HepG2 (cell line): ENCODE results near the gene TBC1D24. TPM values are rescaled to one million over a fixed set of nuclear protein-coding genes. Genes with fewer than 3 reads are reported as not detected.

Experiments used
- ATAC-seq: fragments of 200-7000 bp; cut with Tn5 transposase; 3 replicates; pipeline ENCODE4 v1.9.1; 2020; ENCODE audit warnings: mild to moderate bottlenecking, moderate library complexity
- BruUV-seq: library from RNA; stranded (reverse); fragments of 400-500 nt; replicated peaks from 2 replicates; lab custom pipeline; 2021; lab: Mats Ljungman, UMichigan
- CTCF ChIA-PET: fragments of 300-600 bp; formaldehyde crosslinking; extraction: SDS; loops from one replicate; lab custom pipeline; 2021; ENCODE audit warnings: low total read pairs, inconsistent platforms, low intra/inter-chr PET ratio; lab: Yijun Ruan, JAX
- POLR2A ChIA-PET: fragments of 350-600 bp; sonication (Branson Sonifier 250); formaldehyde crosslinking; loops from one replicate; lab custom pipeline; 2020; ENCODE audit warnings: antibody characterized with exemption, inconsistent platforms; lab: Yijun Ruan, JAX
- DNase-seq: peaks from one replicate; pipeline ENCODE4 v3.0.0-alpha.2; 2015; ENCODE audit warnings: low spot score
- FAIRE-seq: peaks from 3 replicates; lab custom pipeline; 2011; peaks lifted over from hg19 to GRCh38; lab: Jason Lieb, UNC
- H2AFZ ChIP-seq: one replicate; pipeline ENCODE4 v1.6.1; 2011; ENCODE audit warnings: low read length, inconsistent platforms
- H3K27ac ChIP-seq: fragments of 300-600 bp; 3 replicates; pipeline ENCODE4 v1.8.0; 2011; ENCODE audit warnings: mixed run types, mild to moderate bottlenecking, mixed read lengths, low read length, inconsistent platforms; ENCODE audit not compliant: insufficient read depth; ENCODE audit errors: extremely low read length
- H3K27me3 ChIP-seq, 2 experiments: fragments of 200-600 bp in 1 of 2; 2 replicates in 1 of 2; 3 replicates in 1 of 2; pipeline versions ENCODE4 v1.6.0 to v1.8.0; 2011; ENCODE audit warnings: low read length in 2 of 2, mild to moderate bottlenecking in 2 of 2, moderate library complexity in 2 of 2, inconsistent platforms in 1 of 2; ENCODE audit not compliant: insufficient read depth in 2 of 2, control insufficient read depth in 1 of 2
- H3K36me3 ChIP-seq, 2 experiments: fragments of 200-600 bp in 1 of 2; replicated peaks in 1 of 2; 2 replicates in 1 of 2; 3 replicates in 1 of 2; pipeline versions ENCODE4 v1.5.1 to v1.8.0; 2011; ENCODE audit warnings: low read length in 2 of 2, inconsistent platforms in 1 of 2; ENCODE audit not compliant: insufficient read depth in 2 of 2, control insufficient read depth in 1 of 2
- H3K4me1 ChIP-seq: 2 replicates; pipeline ENCODE4 v1.5.1; 2012; ENCODE audit warnings: low read length, inconsistent platforms; ENCODE audit not compliant: insufficient read depth
- H3K4me2 ChIP-seq: 2 replicates; pipeline ENCODE4 v1.6.0; 2011; ENCODE audit warnings: low read depth, low read length, inconsistent platforms
- H3K4me3 ChIP-seq, 3 experiments: fragments of 200-600 bp in 1 of 3; sonication (generic), shearing (Covaris generic) in 1 of 3; replicated peaks in 1 of 3; 2 replicates each; pipeline ENCODE4 v1.5.1; 2011 to 2016; ENCODE audit warnings: low read length in 3 of 3, inconsistent platforms in 2 of 3, low read depth in 2 of 3, mild to moderate bottlenecking in 2 of 3, control low read depth in 1 of 3, mixed read lengths in 1 of 3; ENCODE audit not compliant: insufficient read depth in 1 of 3
- H3K79me2 ChIP-seq: one replicate; pipeline ENCODE4 v1.6.1; 2011; ENCODE audit warnings: low read length, inconsistent platforms; ENCODE audit not compliant: insufficient read depth
- H3K9ac ChIP-seq: 2 replicates; pipeline ENCODE4 v1.6.0; 2011; ENCODE audit warnings: mild to moderate bottlenecking, low read depth, low read length, inconsistent platforms; ENCODE audit not compliant: insufficient read depth
- H3K9me3 ChIP-seq: 2 replicates; pipeline ENCODE4 v1.5.1; 2012; ENCODE audit warnings: mild to moderate bottlenecking, low read length
- H4K20me1 ChIP-seq: 2 replicates; pipeline ENCODE4 v1.6.0; 2011; ENCODE audit warnings: inconsistent platforms, mild to moderate bottlenecking, low read length, moderate library complexity; ENCODE audit not compliant: insufficient read depth
- AGO1 ChIP-seq: fragments of 200-400 bp; formaldehyde crosslinking; IDR thresholded peaks from 2 replicates; pipeline ENCODE4 v1.6.1; 2017; ENCODE audit warnings: mild to moderate bottlenecking, low read depth, low read length, moderate library complexity; ENCODE audit not compliant: poor library complexity, severe bottlenecking
- FOXP4 ChIP-seq: sonication (generic); formaldehyde crosslinking; IDR thresholded peaks from 2 replicates; pipeline ENCODE4 v1.4.0; 2020; ENCODE audit warnings: missing genetic modification reagents
- JARID2 ChIP-seq: sonication (generic); formaldehyde crosslinking; IDR thresholded peaks from 2 replicates; pipeline ENCODE4 v1.8.1; 2023; ENCODE audit warnings: missing genetic modification reagents, inconsistent platforms; ENCODE audit not compliant: insufficient replicate concordance
- JDP2 ChIP-seq: sonication (generic); formaldehyde crosslinking; IDR thresholded peaks from 2 replicates; pipeline ENCODE4 v1.8.1; 2022; ENCODE audit warnings: missing genetic modification reagents, borderline replicate concordance
- MLLT10 ChIP-seq: sonication (generic); formaldehyde crosslinking; IDR thresholded peaks from 2 replicates; pipeline ENCODE4 v1.4.0; 2020; ENCODE audit warnings: missing genetic modification reagents
- MTA3 ChIP-seq: sonication (generic); formaldehyde crosslinking; IDR thresholded peaks from 2 replicates; pipeline ENCODE4 v1.4.0; 2020; ENCODE audit warnings: missing genetic modification reagents
- NR2C2 ChIP-seq: sonication (generic); formaldehyde crosslinking; IDR thresholded peaks from 2 replicates; pipeline ENCODE4 v1.4.0; 2020; ENCODE audit warnings: missing genetic modification reagents, mild to moderate bottlenecking, moderate library complexity, borderline replicate concordance
- SP4 ChIP-seq: sonication (generic); formaldehyde crosslinking; IDR thresholded peaks from 2 replicates; pipeline ENCODE4 v1.8.1; 2023; ENCODE audit warnings: mild to moderate bottlenecking, missing genetic modification reagents
- TIGD3 ChIP-seq: sonication (generic); formaldehyde crosslinking; IDR thresholded peaks from 2 replicates; pipeline ENCODE4 v1.5.1; 2020; ENCODE audit warnings: mild to moderate bottlenecking, missing genetic modification reagents, borderline replicate concordance
- ZBTB46 ChIP-seq: sonication (generic); formaldehyde crosslinking; IDR thresholded peaks from 2 replicates; pipeline ENCODE4 v1.4.0; 2020; ENCODE audit warnings: mild to moderate bottlenecking, missing genetic modification reagents, borderline replicate concordance
- ZNF382 ChIP-seq: sonication (generic); formaldehyde crosslinking; IDR thresholded peaks from 2 replicates; pipeline ENCODE4 v1.5.0; 2020; ENCODE audit warnings: missing genetic modification reagents, mild to moderate bottlenecking, borderline replicate concordance
- WGBS: methylation state at CpG from one replicate; pipeline ENCODE4 v1.1.6; 2017; ENCODE audit warnings: low lambda C conversion rate; 5-methylcytosine and 5-hydroxymethylcytosine counted together
- in situ Hi-C: cut with HindIII; loops from 2 replicates; pipeline ENCODE4 v1.10.0; 2017; ENCODE audit warnings: low pct_unique_long_range_greater_than_20kb; ENCODE audit not compliant: extremely low pct_ligation_motif_present
- intact Hi-C: fragments of 100-400 bp; cut with micrococcal nuclease; formaldehyde crosslinking; loops from one replicate; pipeline ENCODE4 v1.10.0; 2022; ENCODE audit not compliant: unreplicated experiment
- polyA plus RNA-seq, 8 experiments: library from polyadenylated mRNA; depleted of rRNA in 3 of 8; stranded (reverse) in 7 of 8; unstranded in 1 of 8; fragments of >200 nt; fragmentation: Illumina TruSeq in 4 of 8; extraction: Trizol in 4 of 8; gene quantifications; 2 replicates each; pipeline versions ENCODE4 v1.2.1 to v1.2.3, GENCODE V29; 2011 to 2016; ENCODE audit warnings: low read depth in 4 of 8, missing spikeins in 1 of 8, mixed read lengths in 1 of 8; ENCODE audit not compliant: insufficient read depth in 1 of 8
- total RNA-seq, 5 experiments: library from RNA; depleted of rRNA; stranded (reverse); fragments of >200 nt; fragmentation: Illumina TruSeq; extraction: Trizol; gene quantifications; 2 replicates each; pipeline ENCODE4 v1.2.3, GENCODE V29; 2016; ENCODE audit warnings: low read depth in 1 of 5

The TBC1D24 gene
- total and polyA plus RNA-seq, 2 of the 13 experiments (the other 11 are each of a cell fraction or from before 2014, with no cell fraction given): 7.7 to 13.7 TPM

GRCh38 chr16:2507665-2508064 lies 32.7 kb downstream of the TBC1D24 start:
- ChIA-PET CTCF (no interaction called here), POLR2A (no interaction called here)
- H3K79me2 ChIP-seq: no peaks in the 10 kb centered on the region
- peaks cover 24% of the 10 kb centered on the region for H3K4me1 ChIP-seq
- H3K27ac ChIP-seq: no peak overlapping the region
- H4K20me1 ChIP-seq: no peaks in the 10 kb centered on the region
- no peak overlapping the region for H3K4me3 ChIP-seq
- in situ Hi-C loops: no loop called here
- no peak overlapping the region for H3K9ac ChIP-seq
- intact Hi-C loops: loop anchor here (10.0 kb wide), 1 partner anchor 163 kb away; the partner anchor contains the start of gene ABCA3
- no peaks in the 10 kb centered on the region for H3K9me3 ChIP-seq
- BruUV-seq: no TSS peak
- no peak overlapping the region for H2AFZ ChIP-seq
- DNase-seq (no peak), FAIRE-seq (no peak), ATAC-seq (no peak)
- TF ChIP-seq JDP2 (CRISPR knock-in tag) (no peak), MLLT10 (CRISPR knock-in tag) (no peak), MTA3 (CRISPR knock-in tag) (no peak), SP4 (CRISPR knock-in tag) (no peak), AGO1 (no peak)
- no peaks in the 10 kb centered on the region for H3K36me3 ChIP-seq
- H3K4me2 ChIP-seq: no peak overlapping the region
- no peaks in the 10 kb centered on the region for H3K27me3 ChIP-seq
- WGBS: 98% methylated on average over 10 of the region's 11 CpGs

GRCh38 chr16:2508722-2509400 lies 33.9 kb downstream of the TBC1D24 start:
- no peaks in the 10 kb centered on the region for H4K20me1 ChIP-seq
- intact Hi-C loops (loop anchor here (10.0 kb wide), 1 partner anchor 164 kb away; the partner anchor contains the start of gene ABCA3), in situ Hi-C loops (no loop called here)
- no peaks in the 10 kb centered on the region for H3K36me3 ChIP-seq
- H3K27ac ChIP-seq: no peak overlapping the region
- POLR2A ChIA-PET: no interaction called here
- CTCF ChIA-PET: no interaction called here
- ATAC-seq (no peak), DNase-seq (no peak), FAIRE-seq (no peak)
- H3K9ac ChIP-seq: no peak overlapping the region
- no peaks in the 10 kb centered on the region for H3K9me3 ChIP-seq
- H3K4me1 ChIP-seq: peaks cover 21% of the 10 kb centered on the region
- WGBS: 82% methylated on average over 10 of the region's 18 CpGs
- no peak overlapping the region for H2AFZ ChIP-seq
- H3K4me2 ChIP-seq: no peak overlapping the region
- H3K79me2 ChIP-seq: no peaks in the 10 kb centered on the region
- BruUV-seq: no TSS peak
- no peak overlapping the region for H3K4me3 ChIP-seq
- no peaks in the 10 kb centered on the region for H3K27me3 ChIP-seq
- TF ChIP-seq ZBTB46: no peak
- TF ChIP-seq ZNF382 (CRISPR knock-in tag): no peak
- no peak for TF ChIP-seq FOXP4 (CRISPR knock-in tag)
- TF ChIP-seq NR2C2 (CRISPR knock-in tag): no peak
- no peak for TF ChIP-seq TIGD3 (CRISPR knock-in tag)
- no peak for TF ChIP-seq JARID2 (CRISPR knock-in tag)
